Ammon's horn (tissue), 1 donor: ENCODE measurements around the gene LCMT1.
"Not testable (repeated sequence)": the region's sequence is repeated elsewhere in the genome, so short reads cannot be mapped to it uniquely, and the experiment has no call there.

Experiments
- DNase-seq: peaks from one replicate; pipeline ENCODE4 v3.0.0-alpha.2; 2016; ENCODE audit warnings: low spot score

Gene LCMT1

DNA sequence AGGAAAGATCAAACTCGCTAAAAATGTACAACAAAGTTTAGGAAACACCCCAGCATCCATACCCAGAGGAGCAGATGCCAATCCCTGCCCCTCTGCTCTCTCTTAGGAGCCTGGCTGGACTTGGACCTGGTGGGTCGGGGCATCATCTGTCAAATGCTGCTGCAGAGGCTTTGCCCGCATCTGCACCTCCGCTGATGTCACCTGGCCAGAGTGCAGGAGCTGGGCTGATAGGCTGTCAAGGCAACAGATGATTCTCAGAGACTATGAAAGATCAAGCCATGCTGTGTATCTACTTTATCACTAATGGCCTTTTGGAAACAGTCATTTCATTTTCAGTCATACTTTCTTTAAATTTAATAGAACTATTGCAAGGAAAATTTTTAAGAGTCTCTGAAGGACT, 15.9 kb upstream of the LCMT1 start:
- no peak for DNase-seq

DNA sequence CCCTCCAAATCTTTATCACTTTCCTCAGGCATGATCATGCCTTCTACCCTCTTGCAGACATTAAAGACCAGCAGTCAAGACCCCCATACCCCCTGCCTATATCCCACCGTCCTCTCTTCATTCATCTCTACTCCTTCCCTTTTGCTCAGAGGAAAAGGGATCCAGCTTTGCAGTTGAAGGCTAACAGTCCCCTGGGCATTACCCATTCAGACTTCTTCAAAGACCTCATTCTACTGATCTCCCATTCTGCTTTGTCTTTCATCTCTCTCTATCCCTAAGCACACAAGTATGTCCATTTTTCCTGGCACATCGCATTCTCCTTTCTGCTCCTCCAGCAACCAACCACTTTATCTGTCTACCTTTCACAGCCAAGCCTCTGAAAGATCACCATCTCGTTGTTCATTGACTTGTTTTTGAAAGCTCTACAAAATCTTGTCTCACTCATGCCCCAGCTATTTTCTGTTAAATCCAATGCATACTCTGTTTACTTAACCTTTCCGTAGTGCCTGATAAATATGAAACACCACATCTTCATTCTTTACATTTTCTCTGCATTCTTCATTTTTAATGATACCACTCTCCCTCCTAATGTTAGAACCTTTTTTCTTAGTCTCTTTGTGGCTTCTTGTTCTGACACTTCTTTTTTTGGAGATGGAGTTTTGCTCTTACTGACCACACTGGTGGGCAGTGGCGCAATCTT, 14.1 kb upstream of the LCMT1 start:
- DNase-seq, result no peak

DNA sequence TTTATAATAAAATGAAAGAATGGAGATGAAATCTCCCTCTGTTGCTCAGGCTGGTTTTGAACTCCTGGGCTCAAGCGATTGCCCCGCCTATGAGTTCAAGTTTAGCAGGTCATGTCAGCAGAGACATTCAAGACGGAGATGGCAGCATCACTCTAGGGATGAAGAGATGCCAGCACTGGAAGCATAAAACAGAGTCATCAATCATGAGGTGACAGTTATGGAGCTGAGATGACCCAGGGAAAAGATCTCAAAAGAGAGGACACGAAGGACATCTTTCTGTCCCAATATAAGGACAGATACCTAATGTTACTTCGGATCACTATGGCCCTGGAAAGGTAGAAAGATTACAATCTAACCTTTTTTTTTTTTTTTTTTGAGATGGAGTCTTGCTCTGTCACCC, 11.0 kb upstream of the LCMT1 start:
- DNase-seq, result no peak

- peak; percentile 96 for DNase-seq
These were observed 4.7 kb upstream of the LCMT1 start for GRCh38 chr16:25106567-25107465.

GRCh38 chr16:25107466-25107792, 4.1 kb upstream of the LCMT1 start:
- no peak for DNase-seq

GRCh38 chr16:25108054-25108453, 3.5 kb upstream of the LCMT1 start:
- DNase-seq, result no peak

DNA sequence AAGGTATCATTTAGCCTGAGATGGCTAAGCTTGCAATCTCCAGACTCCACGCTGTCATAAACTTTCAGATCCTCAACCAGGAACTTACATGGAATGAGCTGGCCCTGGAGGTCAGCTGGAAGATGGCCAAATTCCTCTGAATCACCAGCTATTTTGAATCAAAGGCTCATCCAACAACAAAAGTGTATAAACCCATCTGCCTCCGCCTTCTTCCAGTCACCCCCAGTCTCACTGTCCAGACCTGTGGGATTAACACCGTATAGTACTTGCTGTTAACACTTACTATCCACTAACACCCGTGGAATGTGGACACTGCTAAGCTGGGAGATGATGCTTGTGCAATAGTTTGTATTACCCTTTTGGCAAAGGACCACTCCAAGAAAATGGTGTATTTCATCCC, 1.9 kb upstream of the LCMT1 start:
- DNase-seq, result no peak

- no peak for DNase-seq
These were observed 1.1 kb upstream of the LCMT1 start for GRCh38 chr16:25110387-25110947.

- no peak for DNase-seq
These were observed 2.6 kb downstream of the LCMT1 start for GRCh38 chr16:25114121-25114520.

- no peak for DNase-seq
These were observed 7.5 kb downstream of the LCMT1 start for GRCh38 chr16:25118851-25119578.

- DNase-seq, result no peak
These were observed 10.5 kb downstream of the LCMT1 start for GRCh38 chr16:25121824-25122600.

GRCh38 chr16:25124503-25124902, 13.0 kb downstream of the LCMT1 start:
- no peak for DNase-seq

- not testable (repeated sequence) for DNase-seq
These were observed 14.6 kb downstream of the LCMT1 start for GRCh38 chr16:25126086-25126666.

DNA sequence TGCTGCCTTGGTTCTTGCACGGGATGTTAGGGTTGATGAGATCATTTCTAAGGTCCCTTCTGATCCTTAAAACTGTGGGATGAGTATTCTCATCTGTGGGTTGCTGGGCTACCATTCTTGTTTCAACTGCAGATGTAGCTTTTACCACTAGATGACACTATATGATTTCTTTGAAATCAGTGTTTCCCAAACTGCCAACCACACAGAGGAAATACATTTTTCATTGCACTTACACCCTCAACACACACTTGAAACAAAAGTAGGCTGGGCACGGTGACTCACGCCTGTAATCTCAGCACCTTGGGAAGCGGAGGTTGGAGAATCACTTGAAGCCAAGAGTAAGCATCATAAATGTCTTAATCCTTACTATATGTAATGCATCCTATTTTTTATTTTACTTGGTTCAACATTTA, 15.3 kb downstream of the LCMT1 start:
- no peak for DNase-seq

GRCh38 chr16:25132751-25133150, 21.2 kb downstream of the LCMT1 start:
- not testable (repeated sequence) for DNase-seq

- no peak for DNase-seq
These were observed 22.7 kb downstream of the LCMT1 start for GRCh38 chr16:25134166-25134700.

- DNase-seq, result no peak
These were observed 23.8 kb downstream of the LCMT1 start for GRCh38 chr16:25135254-25135878.

DNA sequence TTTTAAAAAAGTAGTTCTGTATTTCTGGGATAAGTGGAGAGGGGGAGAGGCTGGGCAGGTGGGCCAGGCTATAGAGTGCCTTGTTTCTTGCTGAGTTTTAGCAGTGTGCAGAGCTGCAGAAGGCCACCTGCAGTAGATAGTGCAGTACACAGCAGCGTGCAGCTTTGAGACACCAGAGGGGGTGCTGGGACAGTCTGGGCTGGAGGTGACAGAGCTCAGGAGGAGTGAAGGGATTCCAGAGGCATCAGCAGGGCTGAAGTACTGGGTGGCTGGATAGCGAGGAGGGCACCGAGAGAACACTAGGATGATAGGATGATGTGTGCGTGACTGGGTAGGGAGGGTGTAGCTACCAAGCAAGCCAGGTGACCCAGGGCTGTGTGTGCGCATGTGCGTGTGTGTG, 26.6 kb downstream of the LCMT1 start:
- no peak for DNase-seq

- no peak for DNase-seq
These were observed 28.9 kb downstream of the LCMT1 start for GRCh38 chr16:25140459-25140858.

DNA sequence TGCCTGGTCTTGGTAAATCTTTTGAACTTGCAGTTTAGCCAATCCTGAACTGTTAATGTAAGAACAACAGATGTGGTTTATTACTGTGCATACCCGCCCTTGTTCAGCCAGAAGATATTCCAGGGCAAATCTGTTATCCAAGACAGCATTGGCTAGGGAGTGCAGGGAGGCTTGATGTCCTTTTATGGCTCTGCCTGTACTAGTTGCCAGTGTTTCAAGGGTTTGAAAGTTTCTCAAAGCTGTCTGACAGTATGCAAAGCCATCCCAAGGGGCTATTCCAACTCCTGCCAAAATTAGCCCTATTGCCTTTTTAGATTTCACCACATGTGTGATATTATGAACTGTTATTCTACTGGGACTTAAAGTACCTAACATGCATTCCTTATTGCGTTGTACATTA, 30.1 kb downstream of the LCMT1 start:
- no peak for DNase-seq

GRCh38 chr16:25143928-25144327, 32.4 kb downstream of the LCMT1 start:
- DNase-seq, result no peak
